HG02588 (cell line): Measurements from ENCODE around the gene DLGAP4.

Experiments
- ATAC-seq: cut with Tn5 transposase; IDR thresholded peaks from one replicate; pipeline ENCODE4 v1.9.1; 2021; ENCODE audit warnings: mild to moderate bottlenecking, moderate library complexity; ENCODE audit not compliant: unreplicated experiment

Gene DLGAP4, protein sequence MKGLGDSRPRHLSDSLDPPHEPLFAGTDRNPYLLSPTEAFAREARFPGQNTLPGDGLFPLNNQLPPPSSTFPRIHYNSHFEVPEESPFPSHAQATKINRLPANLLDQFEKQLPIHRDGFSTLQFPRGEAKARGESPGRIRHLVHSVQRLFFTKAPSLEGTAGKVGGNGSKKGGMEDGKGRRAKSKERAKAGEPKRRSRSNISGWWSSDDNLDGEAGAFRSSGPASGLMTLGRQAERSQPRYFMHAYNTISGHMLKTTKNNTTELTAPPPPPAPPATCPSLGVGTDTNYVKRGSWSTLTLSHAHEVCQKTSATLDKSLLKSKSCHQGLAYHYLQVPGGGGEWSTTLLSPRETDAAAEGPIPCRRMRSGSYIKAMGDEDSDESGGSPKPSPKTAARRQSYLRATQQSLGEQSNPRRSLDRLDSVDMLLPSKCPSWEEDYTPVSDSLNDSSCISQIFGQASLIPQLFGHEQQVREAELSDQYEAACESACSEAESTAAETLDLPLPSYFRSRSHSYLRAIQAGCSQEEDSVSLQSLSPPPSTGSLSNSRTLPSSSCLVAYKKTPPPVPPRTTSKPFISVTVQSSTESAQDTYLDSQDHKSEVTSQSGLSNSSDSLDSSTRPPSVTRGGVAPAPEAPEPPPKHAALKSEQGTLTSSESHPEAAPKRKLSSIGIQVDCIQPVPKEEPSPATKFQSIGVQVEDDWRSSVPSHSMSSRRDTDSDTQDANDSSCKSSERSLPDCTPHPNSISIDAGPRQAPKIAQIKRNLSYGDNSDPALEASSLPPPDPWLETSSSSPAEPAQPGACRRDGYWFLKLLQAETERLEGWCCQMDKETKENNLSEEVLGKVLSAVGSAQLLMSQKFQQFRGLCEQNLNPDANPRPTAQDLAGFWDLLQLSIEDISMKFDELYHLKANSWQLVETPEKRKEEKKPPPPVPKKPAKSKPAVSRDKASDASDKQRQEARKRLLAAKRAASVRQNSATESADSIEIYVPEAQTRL

DNA sequence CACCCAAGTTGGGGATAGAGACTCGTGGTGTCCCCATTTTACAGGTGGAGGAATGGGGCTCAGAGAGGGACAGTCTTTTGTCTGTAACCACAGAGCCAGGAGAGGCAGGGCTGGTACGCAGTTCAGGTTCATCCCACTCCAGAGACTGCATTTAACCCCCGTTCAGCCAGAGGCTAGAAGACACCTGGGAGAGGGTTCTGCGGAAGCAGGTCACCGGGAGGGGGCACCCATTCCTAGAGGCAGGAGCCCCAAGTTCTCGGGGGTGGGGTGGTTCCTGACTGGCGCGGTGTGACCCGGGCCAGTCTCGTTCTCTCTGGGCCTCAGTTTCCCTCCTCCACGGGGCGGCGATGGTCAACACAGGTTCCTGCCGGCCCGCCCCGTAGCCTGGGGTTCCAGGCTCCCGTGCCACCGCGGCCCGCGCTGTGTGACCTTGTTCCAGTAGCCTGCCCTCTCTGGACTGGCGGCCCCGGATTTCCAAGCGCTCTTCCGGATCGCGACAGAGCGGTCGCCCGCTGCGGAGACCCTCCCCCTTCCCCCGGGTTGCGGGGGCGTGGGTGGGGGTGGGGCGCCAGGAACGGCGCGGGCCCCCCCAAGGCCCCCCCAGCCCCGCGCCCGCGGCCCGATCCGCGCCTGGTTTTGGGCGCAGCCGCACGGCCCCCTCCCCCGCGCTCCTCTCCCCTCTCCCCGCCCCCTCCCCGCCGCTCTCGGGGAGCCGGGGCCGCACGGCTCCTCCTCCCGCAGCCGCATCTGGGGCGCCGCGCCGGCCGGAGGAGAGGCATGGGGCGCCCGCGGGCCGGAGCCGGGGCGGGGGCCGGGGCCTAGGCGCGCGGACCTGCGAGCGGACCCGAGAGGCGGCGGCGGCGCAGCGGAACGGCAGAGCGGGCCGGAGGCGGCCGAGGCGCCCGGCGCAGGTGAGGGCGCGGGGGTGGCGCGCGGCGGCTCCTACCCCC is at the start of gene DLGAP4:
Gene DLGAP4, plus strand, starts transcription at position 738 of the 950 bp plus-strand sequence. CDS start 125,379 bp downstream, outside the sequence.
- no peak for ATAC-seq

DNA sequence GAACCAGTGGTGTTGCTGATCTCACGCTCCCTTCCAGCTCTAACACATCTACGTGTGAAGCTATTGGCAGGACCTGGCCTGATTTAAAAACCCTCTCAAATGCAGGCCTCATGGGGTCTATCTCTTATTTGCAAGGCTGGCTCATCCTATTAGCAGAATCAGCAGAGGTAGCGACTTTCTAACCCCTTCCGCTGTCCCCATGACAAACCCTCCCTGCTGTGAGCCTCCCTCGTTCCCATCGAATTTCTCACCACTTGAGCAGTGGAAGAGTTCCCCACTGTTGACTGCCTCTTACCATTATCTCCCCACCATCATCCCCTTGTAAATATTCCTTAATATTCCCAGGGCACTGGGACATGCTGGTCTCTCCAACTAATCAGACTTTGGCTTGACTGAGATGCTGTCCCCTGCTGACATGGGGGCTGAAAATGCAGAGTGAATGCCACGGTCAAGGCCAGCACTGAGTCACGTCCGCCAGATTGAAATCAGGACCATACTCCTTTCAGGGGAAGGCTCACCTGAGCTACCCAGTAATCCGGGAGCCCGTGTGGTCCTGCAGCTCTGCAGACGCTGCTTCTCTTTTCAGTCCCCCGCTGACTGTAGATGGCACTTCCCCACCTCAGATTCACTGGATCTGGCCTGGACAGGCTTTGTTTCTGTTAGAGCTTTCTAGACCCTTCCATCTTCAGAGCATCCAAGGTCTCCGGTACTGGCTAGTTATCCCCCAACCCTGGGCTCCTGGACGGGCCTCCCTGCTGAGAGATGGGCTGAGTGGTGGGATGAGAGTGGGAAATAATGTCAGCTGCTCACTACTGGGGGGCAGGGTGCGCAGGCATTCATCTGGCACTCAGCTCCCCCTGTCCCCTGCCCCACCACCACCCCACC is 46.7 kb upstream of the DLGAP4 start:
- no peak for ATAC-seq

DNA sequence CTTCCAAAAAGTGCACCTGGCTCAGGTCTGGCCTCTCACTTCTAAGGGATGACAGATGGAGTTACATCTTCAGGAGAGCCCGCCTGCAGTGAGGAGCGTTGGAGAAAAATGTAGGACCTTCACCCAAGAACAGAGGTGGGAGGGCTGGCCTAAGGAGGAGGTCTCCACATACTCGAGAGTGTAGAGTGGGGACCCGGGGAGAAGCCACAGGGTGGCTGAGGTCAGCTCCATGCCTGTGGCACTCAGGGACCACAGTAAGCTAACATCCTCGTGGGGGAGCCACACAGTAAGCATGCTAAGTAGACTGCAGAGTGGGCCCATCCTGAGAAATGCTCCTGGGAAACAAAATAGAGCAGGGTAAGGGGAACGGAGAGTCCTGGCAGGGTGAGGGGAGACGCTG is 45.8 kb upstream of the DLGAP4 start:
- ATAC-seq = no peak

DNA sequence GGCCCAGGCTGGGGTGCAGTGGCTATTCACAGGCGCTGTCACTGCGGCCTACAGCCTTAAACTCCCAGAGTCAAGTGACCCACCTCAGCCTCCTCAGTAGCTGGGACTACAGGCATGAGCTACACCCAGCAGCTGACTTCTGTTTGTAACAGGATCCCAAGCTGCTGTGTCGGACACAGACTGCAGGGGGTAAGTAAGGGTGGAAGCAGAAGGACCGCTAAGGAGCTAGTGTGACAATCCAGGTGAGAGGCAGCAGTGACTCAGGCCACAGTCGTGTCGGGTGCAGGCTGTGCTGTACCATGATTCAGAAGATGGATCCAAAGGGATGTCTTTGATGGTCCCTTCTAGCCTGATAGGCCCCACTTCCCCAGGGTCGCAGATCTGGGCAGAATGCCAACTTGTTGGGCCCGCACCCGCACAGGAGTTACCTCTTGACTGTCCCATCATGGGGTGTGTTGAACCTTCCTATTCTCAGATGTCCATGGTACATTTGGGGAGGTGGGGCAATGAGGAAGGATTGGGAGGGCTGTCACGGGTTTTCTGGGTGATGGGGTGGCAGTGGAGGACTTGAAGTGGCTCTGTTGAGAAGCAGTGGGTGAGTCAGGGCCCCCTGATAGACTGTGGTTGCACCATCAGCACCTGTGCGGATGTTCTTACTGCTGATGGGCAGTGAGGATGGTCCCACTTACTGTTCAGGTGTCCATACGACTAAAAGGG is 44.6 kb upstream of the DLGAP4 start:
- no peak for ATAC-seq

DNA sequence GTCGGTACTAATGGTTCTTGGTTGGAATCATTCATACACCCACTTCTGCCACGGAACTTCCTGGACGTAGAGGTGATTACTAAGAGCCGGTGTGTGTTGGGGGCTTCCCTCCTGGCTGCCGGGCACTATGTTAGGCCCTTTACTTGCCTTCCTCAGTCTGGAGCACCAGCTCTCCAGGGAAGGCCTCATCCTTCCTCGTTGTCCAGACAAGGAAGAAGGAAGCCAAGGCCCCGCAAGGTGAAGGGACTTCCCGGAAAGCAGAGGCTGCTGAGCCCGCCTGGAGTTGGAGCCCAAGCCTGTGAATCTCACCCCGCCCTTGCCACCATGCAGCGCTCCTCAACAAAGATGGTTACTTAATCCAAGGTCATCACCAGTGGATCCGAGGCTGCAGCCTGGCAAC is 43.7 kb upstream of the DLGAP4 start:
- ATAC-seq = no peak

DNA sequence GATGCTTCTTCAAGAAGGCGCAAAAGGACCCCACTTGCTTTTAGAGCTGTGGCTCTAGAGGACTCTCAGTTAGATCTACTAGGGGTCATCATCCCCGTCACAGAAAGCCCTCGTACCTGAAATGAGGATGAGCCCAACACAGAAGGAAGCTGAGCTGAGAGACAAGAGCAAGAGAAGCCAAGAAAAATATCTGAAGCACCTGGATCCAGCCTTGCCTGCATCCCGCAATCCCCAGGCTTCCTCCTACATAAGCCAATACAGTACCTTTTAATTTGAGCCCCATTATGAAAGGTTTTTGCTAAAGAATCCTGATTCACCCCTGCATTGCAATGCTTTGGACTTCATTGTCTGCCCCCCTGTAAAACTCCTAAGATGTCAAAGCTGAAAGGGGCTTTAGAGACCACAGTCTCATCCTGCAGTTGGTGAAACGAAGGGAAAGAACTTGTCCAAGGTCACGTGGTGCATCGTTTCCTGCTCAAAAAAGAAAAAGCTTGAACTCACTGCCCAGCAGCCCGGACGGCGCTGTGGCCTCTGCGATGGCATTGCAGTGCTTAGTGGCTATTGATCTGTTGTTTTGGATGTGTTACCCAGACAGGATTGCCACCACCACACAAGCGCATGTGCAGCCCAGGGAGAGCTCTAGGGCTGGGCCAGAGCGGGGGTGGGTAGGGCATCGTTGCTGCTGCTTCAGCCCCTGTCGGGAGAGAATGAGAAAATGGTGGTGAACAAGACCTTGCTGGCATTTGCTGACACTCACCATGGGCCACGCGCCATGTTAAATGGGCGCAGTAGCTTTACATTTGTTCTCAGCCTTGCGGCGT is 41.5 kb upstream of the DLGAP4 start:
- no peak for ATAC-seq

DNA sequence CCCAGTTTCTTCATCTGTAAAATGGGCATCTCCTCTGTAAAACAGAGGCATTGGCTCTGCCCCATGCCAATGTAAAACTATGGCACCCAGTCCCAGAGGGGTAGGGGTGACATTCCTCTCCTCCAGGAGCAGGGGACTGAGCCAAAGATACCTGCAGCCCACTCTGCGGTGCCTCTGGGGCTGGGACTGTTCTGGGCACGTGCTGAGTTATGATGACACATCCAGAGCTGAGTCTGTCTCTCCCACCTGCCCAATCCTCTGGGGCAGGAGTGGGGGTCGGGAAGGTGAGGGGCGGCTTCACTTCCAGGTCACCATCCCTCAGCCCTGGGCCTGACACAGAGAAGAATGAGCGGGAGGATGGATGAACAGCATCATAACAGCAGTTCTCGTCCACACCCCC is 40.0 kb upstream of the DLGAP4 start:
- ATAC-seq = no peak

DNA sequence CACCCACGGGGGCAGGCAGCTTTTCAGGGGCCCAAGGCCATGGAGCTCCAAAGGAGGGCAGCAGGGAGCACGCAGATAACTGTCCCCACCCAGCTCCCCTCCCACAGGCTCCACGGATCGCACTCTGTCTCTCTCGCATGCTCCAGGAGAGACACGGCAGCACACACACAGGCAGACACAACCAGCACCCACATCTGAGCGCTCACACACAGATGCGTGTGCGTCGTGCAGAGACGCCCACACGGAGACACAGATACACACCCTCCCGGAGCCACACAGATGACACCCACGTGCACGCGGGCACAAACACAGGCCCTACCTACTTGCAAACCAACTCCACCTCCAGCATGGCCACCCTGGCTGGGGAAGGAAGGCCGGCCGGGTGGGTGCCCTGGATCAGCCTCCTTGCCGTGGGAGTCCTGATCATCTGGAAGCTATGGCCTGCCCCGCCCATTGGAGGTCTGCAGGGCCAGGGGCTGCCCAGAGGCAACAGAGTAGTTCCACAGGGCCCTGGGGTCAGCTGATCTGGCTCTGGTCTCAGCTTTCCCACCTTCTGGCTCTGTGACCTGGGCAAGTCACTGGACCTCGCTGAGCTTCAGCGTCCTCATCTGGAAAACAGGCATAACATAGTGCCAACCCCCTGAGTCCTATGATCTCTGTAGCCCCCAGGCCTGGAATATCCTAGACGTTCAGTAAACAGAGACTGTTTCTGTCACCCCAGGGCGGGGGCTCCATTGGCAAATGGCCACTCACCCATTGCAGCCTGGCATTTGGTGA is 38.3 kb upstream of the DLGAP4 start:
- no peak for ATAC-seq

DNA sequence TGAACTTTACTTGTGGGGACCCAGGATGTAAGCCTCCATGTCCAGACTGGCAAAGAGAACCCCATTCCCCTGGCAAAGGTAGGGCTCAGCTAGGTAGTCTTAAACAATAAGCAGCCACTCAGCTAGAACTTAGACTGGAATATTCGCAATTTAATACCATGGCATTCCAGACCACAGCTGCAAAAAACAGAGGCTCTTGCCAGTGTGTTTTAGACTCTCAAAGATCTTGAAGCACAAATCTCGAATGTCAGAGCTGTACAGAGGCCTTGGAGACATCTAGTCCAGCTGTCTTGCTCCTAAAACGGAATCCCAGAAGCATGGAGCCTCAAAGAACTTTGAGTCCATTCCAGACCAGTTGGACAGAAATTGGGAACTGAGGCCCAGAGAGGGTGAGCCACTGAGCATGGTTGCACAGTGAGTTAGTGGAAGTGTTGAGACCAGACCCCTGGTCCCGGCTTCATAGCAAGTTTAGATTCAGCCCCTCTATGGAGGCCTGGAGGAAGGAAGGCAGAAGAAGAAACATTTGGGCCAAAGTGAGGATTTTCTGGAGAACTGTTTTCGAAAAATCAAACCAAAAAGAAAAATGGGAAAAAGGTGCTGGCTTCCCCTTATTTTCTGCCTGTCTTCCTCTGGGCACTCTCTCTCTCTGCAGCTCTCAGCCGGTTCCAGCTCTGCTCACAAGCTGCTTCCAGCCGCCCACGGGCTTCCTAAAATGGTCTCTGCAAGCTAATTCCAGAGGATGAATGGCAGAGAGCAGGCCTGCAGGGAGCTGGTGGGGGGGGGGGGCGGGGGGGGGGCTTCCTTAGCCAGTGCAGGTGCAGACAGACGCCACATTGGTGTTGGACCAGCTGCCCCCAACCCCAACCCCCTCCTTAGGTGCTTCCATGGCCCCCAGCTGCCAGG is 37.4 kb upstream of the DLGAP4 start:
- ATAC-seq = no peak

DNA sequence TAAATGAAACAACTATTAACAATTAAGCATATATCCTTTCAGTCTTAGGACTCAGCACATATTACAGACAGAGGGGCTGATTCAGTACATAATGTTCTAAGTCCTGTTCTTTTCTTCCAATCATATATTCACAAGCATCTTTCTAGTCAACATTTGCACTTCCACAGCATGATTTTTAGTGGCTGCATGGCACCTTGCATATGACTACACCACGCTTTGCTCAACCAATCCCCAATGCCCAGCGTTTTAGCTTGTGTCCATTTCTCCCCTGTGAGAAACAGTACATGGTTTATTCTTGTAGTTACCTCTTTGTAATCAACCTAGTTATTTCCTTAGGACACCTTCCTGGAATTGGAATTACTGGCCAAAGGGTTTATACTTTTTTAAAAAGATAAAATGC is 36.6 kb upstream of the DLGAP4 start:
- ATAC-seq = no peak

DNA sequence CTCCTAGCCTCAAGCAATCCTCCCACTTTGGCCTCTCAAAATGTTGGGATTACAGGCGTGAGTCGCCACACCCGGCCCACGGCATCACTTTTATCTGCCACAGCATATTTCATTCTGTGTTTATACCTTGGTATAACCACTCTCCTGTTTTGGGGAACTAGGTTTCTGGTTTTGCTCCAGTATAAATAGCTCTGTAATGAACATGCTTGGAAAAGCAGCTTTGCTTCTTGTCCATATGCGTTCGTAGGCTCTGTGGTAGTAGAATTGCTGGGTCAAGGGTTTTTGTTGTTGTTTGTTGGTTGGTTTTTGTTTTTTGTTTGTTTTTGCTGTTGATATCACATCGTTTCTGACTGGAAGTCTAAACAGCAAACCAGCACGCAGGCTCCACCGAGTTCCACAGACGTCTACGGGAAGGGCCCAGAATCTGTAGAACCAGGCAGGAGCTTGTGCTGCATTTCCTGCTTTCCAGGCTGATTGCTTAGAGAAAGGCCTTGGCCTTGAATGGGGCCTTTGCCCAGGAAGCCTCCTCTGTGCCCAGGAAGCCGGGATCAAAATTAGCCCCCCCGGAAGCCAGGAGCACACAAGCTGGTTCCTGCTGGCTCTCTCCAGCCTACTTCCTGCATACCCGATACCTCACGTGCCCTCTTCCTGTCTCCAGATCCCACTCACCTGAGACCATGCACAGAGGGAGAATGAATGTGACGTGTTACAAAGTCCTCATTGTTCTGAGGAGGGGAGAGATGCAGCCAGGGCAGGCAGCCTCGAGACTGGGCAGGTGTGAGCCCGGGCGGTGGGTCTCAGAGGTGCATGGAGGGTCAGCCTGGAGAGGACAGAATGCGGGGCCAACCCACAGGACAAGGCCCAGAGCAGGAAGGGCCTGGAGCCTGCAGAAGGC is 35.1 kb upstream of the DLGAP4 start:
- ATAC-seq = no peak

DNA sequence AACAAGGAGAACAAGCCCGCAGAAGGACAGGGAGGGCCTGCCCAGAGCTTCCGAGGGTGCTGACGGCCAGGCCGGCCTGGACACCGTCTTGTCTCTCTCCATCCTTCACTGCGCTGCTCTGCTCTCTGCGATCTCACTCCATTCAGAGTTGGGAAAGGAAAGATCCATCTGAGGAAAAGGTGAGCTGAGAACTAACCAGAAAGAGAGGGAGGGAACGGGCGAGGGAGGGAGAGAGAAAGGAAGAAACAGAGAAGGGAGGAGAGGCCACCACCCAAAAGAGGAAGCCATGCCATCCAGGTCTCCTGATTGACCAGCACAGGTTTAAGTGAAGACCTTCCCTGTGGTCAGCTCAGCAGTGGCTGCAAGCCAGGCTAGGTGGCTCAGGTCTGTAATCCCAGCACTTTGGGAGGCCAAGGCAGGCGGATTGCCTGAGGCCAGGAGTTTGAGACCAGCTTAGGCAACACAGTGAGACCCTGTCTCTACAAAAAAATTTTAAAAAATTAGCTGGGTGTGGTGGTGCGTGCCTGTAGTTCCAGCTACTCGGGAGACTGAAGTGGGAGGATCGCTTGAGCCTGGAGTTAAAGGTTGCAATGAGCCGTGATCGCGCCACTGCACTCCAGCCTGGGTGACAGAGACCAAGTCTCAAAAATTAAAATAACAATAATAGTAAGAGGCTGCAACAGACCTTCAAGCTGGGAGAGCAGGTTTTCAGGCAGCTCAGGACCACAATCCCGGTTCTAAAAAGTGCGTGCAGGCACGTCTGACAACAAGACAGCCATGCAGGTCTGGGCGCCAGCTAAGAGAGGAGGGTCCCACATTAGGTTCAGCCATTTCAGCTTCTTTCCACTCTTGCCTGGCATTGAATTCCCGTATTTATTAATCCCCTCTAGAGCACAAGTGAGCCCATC is 34.2 kb upstream of the DLGAP4 start:
- no peak for ATAC-seq

DNA sequence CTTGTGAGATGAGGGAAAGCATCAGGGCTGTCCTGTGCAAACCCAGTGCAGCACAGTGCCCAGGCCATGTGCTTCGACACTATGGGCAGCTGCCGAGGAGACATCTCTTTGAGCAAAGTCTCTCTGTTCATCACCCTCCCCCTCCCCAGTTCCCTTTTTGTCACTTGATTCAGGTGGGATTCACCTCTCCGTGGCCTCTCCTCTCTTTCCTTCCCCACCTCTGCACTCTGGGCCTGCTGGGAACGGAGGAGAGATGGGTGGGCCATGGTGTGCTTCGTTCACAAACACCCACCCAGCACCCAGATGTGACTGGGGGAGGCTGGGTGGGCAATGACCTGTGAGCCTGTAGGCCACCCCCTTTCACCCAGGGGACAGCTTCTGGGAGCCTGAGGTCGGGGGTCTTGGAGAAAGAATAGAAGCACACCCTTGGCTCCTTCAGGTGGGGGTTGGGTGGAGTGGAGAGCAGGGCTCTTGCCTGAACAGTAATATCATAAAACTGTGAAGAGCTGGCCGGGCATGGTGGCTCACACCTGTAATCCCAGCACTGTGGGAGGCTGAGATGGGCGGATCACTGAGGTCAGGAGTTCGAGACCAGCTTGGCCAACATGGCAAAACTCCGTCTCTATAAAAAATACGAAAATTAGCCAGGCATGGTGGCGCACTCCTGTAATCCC is 33.5 kb upstream of the DLGAP4 start:
- no peak for ATAC-seq
